ENCODE results near the gene C19orf25. TPM values are rescaled to one million over a fixed set of nuclear protein-coding genes. Genes with fewer than 3 reads are reported as not detected.
A peak's percentile ranks its signal among the peaks of the same experiment; 100 is the strongest.

Gene C19orf25
- total and polyA plus RNA-seq, 9 of the 15 experiments (the other 6 are each of a cell fraction or from before 2014, with no cell fraction given) = 0.79 to 96.0 (median 36.1) TPM

DNA sequence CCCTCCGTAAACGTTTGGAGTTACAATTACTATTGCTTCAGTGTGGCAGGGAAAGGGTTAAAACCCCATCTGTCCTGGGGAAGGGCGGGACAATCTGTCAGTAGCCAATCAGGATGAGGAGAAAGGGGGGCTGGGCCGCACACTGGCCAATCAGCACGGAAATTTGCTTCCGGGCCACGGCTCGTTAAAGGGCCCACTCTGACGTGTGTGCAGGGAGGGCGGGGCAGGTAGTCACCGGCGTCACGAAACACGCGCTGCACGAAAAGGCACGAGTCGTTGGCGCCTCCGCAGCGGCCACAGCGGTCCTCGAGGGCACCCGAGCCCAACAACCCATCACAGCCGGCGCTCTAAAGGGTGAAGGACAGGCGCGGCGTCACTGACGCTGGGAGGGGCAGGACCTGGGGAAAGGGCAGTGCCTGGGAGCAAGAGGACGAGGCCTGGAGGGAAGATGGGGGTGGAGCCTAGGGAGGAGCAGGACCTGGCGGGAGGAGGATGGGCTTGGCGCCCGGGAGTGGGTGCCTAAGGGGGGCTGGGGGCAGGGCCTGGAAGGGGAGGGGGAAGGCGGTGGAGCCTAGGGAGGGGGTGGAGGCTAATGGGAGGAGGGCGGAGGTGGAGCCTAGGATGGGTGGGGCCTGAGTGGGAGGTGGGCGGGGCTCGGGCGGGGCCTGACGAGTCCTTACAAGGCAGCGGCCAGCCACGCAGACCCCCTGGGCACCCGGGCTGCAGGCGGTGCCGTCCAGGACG is 28.9 kb upstream of the C19orf25 start (continued):
- TF ChIP-seq HCFC1 (IDR thresholded peaks at IDR 0.05; ENCODE audit: low read depth, low read length) (no peak), NRF1 (conservative IDR thresholded peaks at IDR 0.05 in 1 of 2, IDR thresholded peaks at IDR 0.05 in 1 of 2) (peak; percentile 52 to 71), ATF7 (IDR thresholded peaks at IDR 0.05) (peak; percentile 85), CEBPB (tag; IDR thresholded peaks at IDR 0.05) (no peak), HDAC8 (tag; IDR thresholded peaks at IDR 0.05) (no peak), ZFP30 (CRISPR knock-in tag; IDR thresholded peaks at IDR 0.05; ENCODE audit: borderline replicate concordance) (no peak), POLR2AphosphoS2 (IDR thresholded peaks at IDR 0.05; ENCODE audit: low read length) (peak; percentile 76), KAT2B (IDR thresholded peaks at IDR 0.05; ENCODE audit: low read depth, low read length) (no peak), RCOR1 (IDR thresholded peaks at IDR 0.05; ENCODE audit: borderline replicate concordance in 1 of 2, low read depth in 2 of 2, low read length in 2 of 2) (0 out of 4 replicates have a peak, but pooled peaks of 1 of the 2 experiments have one; percentile 14), ZFX (CRISPR knock-in tag; IDR thresholded peaks at IDR 0.05) (0 out of 2 replicates have a peak, but pooled peaks have one; percentile 28), MTA3 (IDR thresholded peaks at IDR 0.05; ENCODE audit: borderline replicate concordance) (peak; percentile 82; the same call in 1 of the 2 replicates), ARHGAP35 (IDR thresholded peaks at IDR 0.05; ENCODE audit: partially characterized antibody) (no peak), ZNF696 (CRISPR knock-in tag; conservative IDR thresholded peaks at IDR 0.05) (no peak), HOXB6 (CRISPR knock-in tag; IDR thresholded peaks at IDR 0.05; ENCODE audit: borderline replicate concordance) (no peak), FUS (optimal IDR thresholded peaks at IDR 0.05; ENCODE audit: low read depth, low read length) (no peak), ZNF507 (tag; conservative IDR thresholded peaks at IDR 0.05) (no peak)
- TF ChIP-seq, protein P1, sequence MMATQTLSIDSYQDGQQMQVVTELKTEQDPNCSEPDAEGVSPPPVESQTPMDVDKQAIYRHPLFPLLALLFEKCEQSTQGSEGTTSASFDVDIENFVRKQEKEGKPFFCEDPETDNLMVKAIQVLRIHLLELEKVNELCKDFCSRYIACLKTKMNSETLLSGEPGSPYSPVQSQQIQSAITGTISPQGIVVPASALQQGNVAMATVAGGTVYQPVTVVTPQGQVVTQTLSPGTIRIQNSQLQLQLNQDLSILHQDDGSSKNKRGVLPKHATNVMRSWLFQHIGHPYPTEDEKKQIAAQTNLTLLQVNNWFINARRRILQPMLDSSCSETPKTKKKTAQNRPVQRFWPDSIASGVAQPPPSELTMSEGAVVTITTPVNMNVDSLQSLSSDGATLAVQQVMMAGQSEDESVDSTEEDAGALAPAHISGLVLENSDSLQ (IDR thresholded peaks at IDR 0.05) = peak; percentile 89
- TF ChIP-seq, protein P2, sequence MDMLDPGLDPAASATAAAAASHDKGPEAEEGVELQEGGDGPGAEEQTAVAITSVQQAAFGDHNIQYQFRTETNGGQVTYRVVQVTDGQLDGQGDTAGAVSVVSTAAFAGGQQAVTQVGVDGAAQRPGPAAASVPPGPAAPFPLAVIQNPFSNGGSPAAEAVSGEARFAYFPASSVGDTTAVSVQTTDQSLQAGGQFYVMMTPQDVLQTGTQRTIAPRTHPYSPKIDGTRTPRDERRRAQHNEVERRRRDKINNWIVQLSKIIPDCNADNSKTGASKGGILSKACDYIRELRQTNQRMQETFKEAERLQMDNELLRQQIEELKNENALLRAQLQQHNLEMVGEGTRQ (CRISPR knock-in tag; IDR thresholded peaks at IDR 0.05) = no peak
- TF ChIP-seq, protein P3, sequence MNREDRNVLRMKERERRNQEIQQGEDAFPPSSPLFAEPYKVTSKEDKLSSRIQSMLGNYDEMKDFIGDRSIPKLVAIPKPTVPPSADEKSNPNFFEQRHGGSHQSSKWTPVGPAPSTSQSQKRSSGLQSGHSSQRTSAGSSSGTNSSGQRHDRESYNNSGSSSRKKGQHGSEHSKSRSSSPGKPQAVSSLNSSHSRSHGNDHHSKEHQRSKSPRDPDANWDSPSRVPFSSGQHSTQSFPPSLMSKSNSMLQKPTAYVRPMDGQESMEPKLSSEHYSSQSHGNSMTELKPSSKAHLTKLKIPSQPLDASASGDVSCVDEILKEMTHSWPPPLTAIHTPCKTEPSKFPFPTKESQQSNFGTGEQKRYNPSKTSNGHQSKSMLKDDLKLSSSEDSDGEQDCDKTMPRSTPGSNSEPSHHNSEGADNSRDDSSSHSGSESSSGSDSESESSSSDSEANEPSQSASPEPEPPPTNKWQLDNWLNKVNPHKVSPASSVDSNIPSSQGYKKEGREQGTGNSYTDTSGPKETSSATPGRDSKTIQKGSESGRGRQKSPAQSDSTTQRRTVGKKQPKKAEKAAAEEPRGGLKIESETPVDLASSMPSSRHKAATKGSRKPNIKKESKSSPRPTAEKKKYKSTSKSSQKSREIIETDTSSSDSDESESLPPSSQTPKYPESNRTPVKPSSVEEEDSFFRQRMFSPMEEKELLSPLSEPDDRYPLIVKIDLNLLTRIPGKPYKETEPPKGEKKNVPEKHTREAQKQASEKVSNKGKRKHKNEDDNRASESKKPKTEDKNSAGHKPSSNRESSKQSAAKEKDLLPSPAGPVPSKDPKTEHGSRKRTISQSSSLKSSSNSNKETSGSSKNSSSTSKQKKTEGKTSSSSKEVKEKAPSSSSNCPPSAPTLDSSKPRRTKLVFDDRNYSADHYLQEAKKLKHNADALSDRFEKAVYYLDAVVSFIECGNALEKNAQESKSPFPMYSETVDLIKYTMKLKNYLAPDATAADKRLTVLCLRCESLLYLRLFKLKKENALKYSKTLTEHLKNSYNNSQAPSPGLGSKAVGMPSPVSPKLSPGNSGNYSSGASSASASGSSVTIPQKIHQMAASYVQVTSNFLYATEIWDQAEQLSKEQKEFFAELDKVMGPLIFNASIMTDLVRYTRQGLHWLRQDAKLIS (CRISPR knock-in tag; IDR thresholded peaks at IDR 0.05) = no peak
- TF ChIP-seq, protein P4, sequence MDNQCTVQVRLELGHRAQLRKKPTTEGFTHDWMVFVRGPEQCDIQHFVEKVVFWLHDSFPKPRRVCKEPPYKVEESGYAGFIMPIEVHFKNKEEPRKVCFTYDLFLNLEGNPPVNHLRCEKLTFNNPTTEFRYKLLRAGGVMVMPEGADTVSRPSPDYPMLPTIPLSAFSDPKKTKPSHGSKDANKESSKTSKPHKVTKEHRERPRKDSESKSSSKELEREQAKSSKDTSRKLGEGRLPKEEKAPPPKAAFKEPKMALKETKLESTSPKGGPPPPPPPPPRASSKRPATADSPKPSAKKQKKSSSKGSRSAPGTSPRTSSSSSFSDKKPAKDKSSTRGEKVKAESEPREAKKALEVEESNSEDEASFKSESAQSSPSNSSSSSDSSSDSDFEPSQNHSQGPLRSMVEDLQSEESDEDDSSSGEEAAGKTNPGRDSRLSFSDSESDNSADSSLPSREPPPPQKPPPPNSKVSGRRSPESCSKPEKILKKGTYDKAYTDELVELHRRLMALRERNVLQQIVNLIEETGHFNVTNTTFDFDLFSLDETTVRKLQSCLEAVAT (IDR thresholded peaks at IDR 0.05) = peak in 1 of 2 experiments; percentile 79; a peak in 2 of 4 replicates

All from K562 (cell line).